Gastrocnemius medialis (tissue), 4 donors: Measurements from ENCODE around the gene XIRP1.

Experiments used
- CTCF ChIP-seq, 5 experiments: fragments of 450-650 bp in 3 of 5; fragments of 200-600 bp in 2 of 5; sonication (generic) in 2 of 5; IDR thresholded peaks in 4 of 5; conservative IDR thresholded peaks in 1 of 5; 1 replicate in 4 of 5; 2 replicates in 1 of 5; pipeline ENCODE4 v1.5.1; 2016 to 2019; ENCODE audit warnings: antibody characterized with exemption in 5 of 5, mild to moderate bottlenecking in 3 of 5, moderate library complexity in 3 of 5
- POLR2A ChIP-seq, 2 donors: fragments of 450-650 bp; IDR thresholded peaks; one replicate each; pipeline ENCODE4 v1.6.1; 2017; ENCODE audit warnings: antibody characterized with exemption in 2 of 2, mild to moderate bottlenecking in 2 of 2, moderate library complexity in 2 of 2

- TF ChIP-seq CTCF (IDR thresholded peaks at IDR 0.05 in 4 of 5, conservative IDR thresholded peaks at IDR 0.05 in 1 of 5) (no peak), POLR2A (IDR thresholded peaks at IDR 0.05) (no peak)
Measured at GRCh38 chr3:39154280-39155021, 37.9 kb downstream of the XIRP1 start.
